AG04450 (cell line): ENCODE measurements around the gene PHF14. TPM values are rescaled to one million over a fixed set of nuclear protein-coding genes. Genes with fewer than 3 reads are reported as not detected.

Source experiments
- CTCF ChIA-PET: fragments of 300-600, 350-600 bp; formaldehyde crosslinking; extraction: SDS; loops from one replicate; lab custom pipeline; 2022; ENCODE audit warnings: antibody characterized with exemption, inconsistent platforms; lab: Charles Lee
- POLR2A ChIA-PET: fragments of 350-600 bp; formaldehyde crosslinking; extraction: SDS; loops from one replicate; lab custom pipeline; 2021; ENCODE audit warnings: antibody characterized with exemption, inconsistent platforms; lab: Yijun Ruan, JAX
- DNase-seq: peaks from one replicate; pipeline ENCODE4 v3.0.0-alpha.2; 2011; ENCODE audit warnings: low read depth, low spot score
- H3K27ac ChIP-seq: one replicate; pipeline ENCODE4 v1.5.1; 2012; ENCODE audit warnings: low read depth, low read length, control low read depth
- H3K27me3 ChIP-seq: one replicate; pipeline ENCODE4 v1.6.0; 2012; ENCODE audit warnings: low read length; ENCODE audit not compliant: control insufficient read depth, insufficient read depth
- H3K4me3 ChIP-seq: 2 replicates; pipeline ENCODE4 v1.5.1; 2011; ENCODE audit warnings: mild to moderate bottlenecking, low read depth, low read length, control low read depth
- H3K9me3 ChIP-seq: 2 replicates; pipeline ENCODE4 v1.5.1; 2012; ENCODE audit warnings: low read length; ENCODE audit not compliant: control insufficient read depth, insufficient read depth
- polyA plus RNA-seq: library from polyadenylated mRNA; depleted of rRNA; stranded (reverse); fragments of >200 nt; gene quantifications from 2 replicates; pipeline ENCODE4 v1.2.3, GENCODE V29; 2011
- TF ChIP-seq, protein P1 (sequence below): IDR thresholded peaks from 2 replicates; pipeline ENCODE4 v1.5.1; 2011; ENCODE audit warnings: low read depth, low read length, control low read depth, inconsistent platforms

Gene PHF14
- polyA plus RNA-seq, 1 experiment = 26.2 TPM

DNA sequence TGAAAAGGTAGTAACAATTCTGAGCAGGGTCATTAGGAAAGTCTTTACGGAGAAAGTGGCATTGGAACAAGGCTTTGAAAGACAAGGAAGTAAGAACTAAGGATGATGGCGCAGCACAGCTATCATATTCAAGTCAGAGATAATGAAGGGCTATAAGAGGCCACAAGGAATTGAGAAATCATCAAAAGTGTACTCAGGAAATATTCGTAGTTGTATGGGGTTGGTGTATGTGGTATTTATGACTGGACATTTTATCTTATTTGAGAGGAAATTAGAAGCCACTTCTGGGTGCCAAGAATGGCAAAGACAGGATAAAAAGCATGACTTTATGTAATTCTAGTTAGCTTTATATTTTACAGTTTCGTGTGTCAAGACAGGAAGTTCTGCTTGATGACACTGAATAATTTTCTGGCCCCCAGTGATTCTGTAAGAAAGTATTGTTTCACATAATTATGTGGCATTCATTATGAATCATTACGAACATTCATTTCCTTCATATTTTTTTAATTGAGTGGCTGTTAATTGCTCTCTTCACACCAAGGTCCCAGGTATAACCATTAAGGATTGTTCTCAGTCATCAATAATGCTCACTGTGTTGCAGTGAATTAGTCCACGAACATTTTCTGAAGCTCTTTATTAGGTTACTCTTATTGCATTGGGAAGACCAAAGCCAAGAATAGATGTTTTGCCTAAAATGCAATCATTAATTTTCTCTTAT lies 244.3 kb downstream of the PHF14 start:
- CTCF ChIA-PET = no interaction called here
- TF ChIP-seq, protein P1, sequence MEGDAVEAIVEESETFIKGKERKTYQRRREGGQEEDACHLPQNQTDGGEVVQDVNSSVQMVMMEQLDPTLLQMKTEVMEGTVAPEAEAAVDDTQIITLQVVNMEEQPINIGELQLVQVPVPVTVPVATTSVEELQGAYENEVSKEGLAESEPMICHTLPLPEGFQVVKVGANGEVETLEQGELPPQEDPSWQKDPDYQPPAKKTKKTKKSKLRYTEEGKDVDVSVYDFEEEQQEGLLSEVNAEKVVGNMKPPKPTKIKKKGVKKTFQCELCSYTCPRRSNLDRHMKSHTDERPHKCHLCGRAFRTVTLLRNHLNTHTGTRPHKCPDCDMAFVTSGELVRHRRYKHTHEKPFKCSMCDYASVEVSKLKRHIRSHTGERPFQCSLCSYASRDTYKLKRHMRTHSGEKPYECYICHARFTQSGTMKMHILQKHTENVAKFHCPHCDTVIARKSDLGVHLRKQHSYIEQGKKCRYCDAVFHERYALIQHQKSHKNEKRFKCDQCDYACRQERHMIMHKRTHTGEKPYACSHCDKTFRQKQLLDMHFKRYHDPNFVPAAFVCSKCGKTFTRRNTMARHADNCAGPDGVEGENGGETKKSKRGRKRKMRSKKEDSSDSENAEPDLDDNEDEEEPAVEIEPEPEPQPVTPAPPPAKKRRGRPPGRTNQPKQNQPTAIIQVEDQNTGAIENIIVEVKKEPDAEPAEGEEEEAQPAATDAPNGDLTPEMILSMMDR = no peak

More for the DNA sequence above, 244.3 kb downstream of the PHF14 start:
- POLR2A ChIA-PET = no interaction called here
- H3K4me3 ChIP-seq = no peak overlapping the region
- H3K27me3 ChIP-seq = no peaks in the 10 kb centered on the region
- no peak overlapping the region for H3K27ac ChIP-seq
- DNase-seq = no peak
- no peaks in the 10 kb centered on the region for H3K9me3 ChIP-seq
